ENCODE results near the gene KCNJ5. TPM values are rescaled to one million over a fixed set of nuclear protein-coding genes. Genes with fewer than 3 reads are reported as not detected.

The KCNJ5 gene
- total and polyA plus RNA-seq, 10 of the 15 experiments (the other 5 are each of a cell fraction or from before 2014, with no cell fraction given), result 0.03 TPM; not detected in 8

DNA sequence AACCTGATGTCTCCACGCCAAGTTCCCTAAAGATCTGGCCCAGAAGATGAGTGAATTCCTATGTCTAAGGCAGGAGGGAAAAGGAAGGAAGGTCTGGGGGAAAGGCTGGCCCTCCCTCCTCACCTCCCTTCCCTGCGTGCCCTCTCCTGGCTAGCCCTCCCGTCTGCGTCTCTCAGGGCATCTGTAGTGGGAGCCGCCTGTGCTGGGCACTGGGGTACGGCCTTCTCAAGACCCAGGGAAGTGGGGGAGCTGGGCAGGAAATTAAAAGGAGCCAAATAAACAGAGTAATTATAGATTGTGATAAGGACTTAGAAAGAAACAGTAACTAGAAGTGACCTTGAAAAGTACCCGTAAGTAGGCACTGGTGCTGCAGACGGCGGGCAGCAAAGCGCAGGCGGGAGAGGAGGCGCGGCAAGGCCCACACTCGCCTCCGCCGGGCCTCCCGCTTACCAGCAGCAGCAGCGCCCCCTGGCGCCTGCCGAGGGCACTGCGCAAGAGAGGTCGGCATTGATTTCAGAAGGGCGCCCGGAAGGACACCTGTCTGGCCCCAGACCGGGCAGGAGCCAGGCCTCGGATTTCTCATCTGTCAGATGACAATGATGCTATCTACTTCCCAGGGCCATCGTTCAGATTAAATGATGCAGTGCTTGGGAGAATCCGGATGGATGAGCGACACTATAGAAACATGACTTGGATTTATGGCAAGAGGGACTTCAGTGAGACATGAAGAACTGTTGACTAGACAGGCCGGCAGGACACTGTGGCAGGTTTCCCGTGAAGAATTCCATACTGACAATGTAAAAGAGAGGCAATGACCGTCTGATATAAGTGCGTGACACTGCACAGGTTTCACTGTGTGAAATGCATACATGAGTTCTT lies 31.4 kb upstream of the KCNJ5 start (continued):
- TF ChIP-seq NR2F1 (conservative IDR thresholded peaks at IDR 0.05) (no peak), SMC3 (IDR thresholded peaks at IDR 0.05; ENCODE audit: borderline replicate concordance, low read length) (peak; percentile 83), IRF3 (IDR thresholded peaks at IDR 0.05) (no peak)
- TF ChIP-seq, protein P1, sequence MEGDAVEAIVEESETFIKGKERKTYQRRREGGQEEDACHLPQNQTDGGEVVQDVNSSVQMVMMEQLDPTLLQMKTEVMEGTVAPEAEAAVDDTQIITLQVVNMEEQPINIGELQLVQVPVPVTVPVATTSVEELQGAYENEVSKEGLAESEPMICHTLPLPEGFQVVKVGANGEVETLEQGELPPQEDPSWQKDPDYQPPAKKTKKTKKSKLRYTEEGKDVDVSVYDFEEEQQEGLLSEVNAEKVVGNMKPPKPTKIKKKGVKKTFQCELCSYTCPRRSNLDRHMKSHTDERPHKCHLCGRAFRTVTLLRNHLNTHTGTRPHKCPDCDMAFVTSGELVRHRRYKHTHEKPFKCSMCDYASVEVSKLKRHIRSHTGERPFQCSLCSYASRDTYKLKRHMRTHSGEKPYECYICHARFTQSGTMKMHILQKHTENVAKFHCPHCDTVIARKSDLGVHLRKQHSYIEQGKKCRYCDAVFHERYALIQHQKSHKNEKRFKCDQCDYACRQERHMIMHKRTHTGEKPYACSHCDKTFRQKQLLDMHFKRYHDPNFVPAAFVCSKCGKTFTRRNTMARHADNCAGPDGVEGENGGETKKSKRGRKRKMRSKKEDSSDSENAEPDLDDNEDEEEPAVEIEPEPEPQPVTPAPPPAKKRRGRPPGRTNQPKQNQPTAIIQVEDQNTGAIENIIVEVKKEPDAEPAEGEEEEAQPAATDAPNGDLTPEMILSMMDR (IDR thresholded peaks at IDR 0.05 in 2 of 3, conservative IDR thresholded peaks at IDR 0.05 in 1 of 3; ENCODE audit: control insufficient read depth in 2 of 3, extremely low read depth in 1 of 3, insufficient read depth in 1 of 3, low read depth in 3 of 3, low read length in 3 of 3), result peak; percentile 89 to 94 (median 93); a peak in 5 of 6 replicates

- H3K9ac ChIP-seq (ENCODE audit: control insufficient read depth, insufficient read depth, low read length), result no peak overlapping the region
- CTCF ChIA-PET, result interaction anchor here (0.9 to 4.9 kb wide), 11 partner anchors 9 to 703 kb away, joined by 3 to 32 read pairs (median 4); no protein-coding TSS in a partner anchor
- H3K4me3 ChIP-seq, result no peak overlapping the region
- H3K27me3 ChIP-seq (replicated peaks in 1 of 2; ENCODE audit: control insufficient read depth in 2 of 2, insufficient read depth in 2 of 2, low read length in 1 of 2), result peaks cover 0 to 2% of the 10 kb centered on the region in 2 experiments; a peak in 1 of 4 replicates
- no peaks in the 10 kb centered on the region for H3K36me3 ChIP-seq (ENCODE audit: control insufficient read depth in 2 of 2, insufficient read depth in 2 of 2, low read length in 1 of 2)
- no peak overlapping the region for H3K4me2 ChIP-seq (ENCODE audit: control insufficient read depth, insufficient read depth)
- RAD21 ChIA-PET (ENCODE audit: unreplicated experiment), result interaction anchor here (0.6 to 1.4 kb wide), 4 partner anchors 30 to 832 kb away, joined by 3 to 7 read pairs (median 4); no protein-coding TSS in a partner anchor
- H2AFZ ChIP-seq (ENCODE audit: control insufficient read depth, low read depth, low read length), result no peak overlapping the region
- POLR2A ChIA-PET, result no interaction called here
- FAIRE-seq, result no peak
- BruUV-seq (replicated peaks), result no TSS peak
- H3K27ac ChIP-seq (ENCODE audit: control insufficient read depth, insufficient read depth), result no peak overlapping the region
- H3K79me2 ChIP-seq (ENCODE audit: control insufficient read depth, insufficient read depth, low read length), result no peaks in the 10 kb centered on the region
- SMC1A ChIA-PET (ENCODE audit: uncharacterized antibody, unreplicated experiment), result interaction anchor here (0.7 to 1.0 kb wide), 4 partner anchors 9 to 689 kb away, joined by 3 read pairs; no protein-coding TSS in a partner anchor
- in situ Hi-C loops (cut with MboI) (no loop called here), intact Hi-C loops (cut with micrococcal nuclease; ENCODE audit: unreplicated experiment) (loop anchor here (1.0 kb wide), 1 partner anchor 829 kb away; no protein-coding TSS in a partner anchor)
- H3K9me3 ChIP-seq (replicated peaks; ENCODE audit: control insufficient read depth, insufficient read depth, low read length), result no peaks in the 10 kb centered on the region
- no peaks in the 10 kb centered on the region for H4K20me1 ChIP-seq (ENCODE audit: control insufficient read depth, insufficient read depth)
- ATAC-seq, result no peak
- 53% methylated on average over 16 of the region's 16 CpGs for WGBS (ENCODE audit: insufficient coverage, insufficient replicate concordance, low lambda C conversion rate, missing lambda C conversion rate)
- DNase-seq (ENCODE audit: low read depth, low spot score), result no peak
- H3K4me1 ChIP-seq (ENCODE audit: control insufficient read depth, insufficient read depth, low read length), result no peaks in the 10 kb centered on the region
- TF ChIP-seq SIN3A (IDR thresholded peaks at IDR 0.05; ENCODE audit: low read depth, low read length), result no peak
- TF ChIP-seq IKZF2 (IDR thresholded peaks at IDR 0.05), result no peak
- no peak for TF ChIP-seq NR2F1 (conservative IDR thresholded peaks at IDR 0.05)
- TF ChIP-seq, protein P2, sequence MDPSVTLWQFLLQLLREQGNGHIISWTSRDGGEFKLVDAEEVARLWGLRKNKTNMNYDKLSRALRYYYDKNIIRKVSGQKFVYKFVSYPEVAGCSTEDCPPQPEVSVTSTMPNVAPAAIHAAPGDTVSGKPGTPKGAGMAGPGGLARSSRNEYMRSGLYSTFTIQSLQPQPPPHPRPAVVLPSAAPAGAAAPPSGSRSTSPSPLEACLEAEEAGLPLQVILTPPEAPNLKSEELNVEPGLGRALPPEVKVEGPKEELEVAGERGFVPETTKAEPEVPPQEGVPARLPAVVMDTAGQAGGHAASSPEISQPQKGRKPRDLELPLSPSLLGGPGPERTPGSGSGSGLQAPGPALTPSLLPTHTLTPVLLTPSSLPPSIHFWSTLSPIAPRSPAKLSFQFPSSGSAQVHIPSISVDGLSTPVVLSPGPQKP (IDR thresholded peaks at IDR 0.05; ENCODE audit: low read depth, low read length), result no peak
- TF ChIP-seq RAD51 (IDR thresholded peaks at IDR 0.05), result no peak
- TF ChIP-seq MYB (IDR thresholded peaks at IDR 0.05; ENCODE audit: borderline replicate concordance, low read depth, low read length), result no peak
- no peak for TF ChIP-seq ZBED1 (IDR thresholded peaks at IDR 0.05; ENCODE audit: borderline replicate concordance)
- TF ChIP-seq CEBPB (IDR thresholded peaks at IDR 0.05; ENCODE audit: borderline replicate concordance in 1 of 2, low read depth in 2 of 2, low read length in 2 of 2), result no peak
- no peak for TF ChIP-seq ATF7 (IDR thresholded peaks at IDR 0.05; ENCODE audit: low read depth)
- TF ChIP-seq SP1 (IDR thresholded peaks at IDR 0.05; ENCODE audit: low read depth, low read length), result no peak
- TF ChIP-seq BCL3 (IDR thresholded peaks at IDR 0.05; ENCODE audit: borderline replicate concordance, insufficient read depth, low read depth, low read length, poor library complexity, severe bottlenecking), result no peak
Observed at GRCh38 chr11:128860571-128861361, 30.4 kb upstream of the KCNJ5 start.
